ENCODE results near the gene IER3IP1.
"Not testable (repeated sequence)": the region's sequence is repeated elsewhere in the genome, so short reads cannot be mapped to it uniquely, and the experiment has no call there.

Gene IER3IP1

DNA sequence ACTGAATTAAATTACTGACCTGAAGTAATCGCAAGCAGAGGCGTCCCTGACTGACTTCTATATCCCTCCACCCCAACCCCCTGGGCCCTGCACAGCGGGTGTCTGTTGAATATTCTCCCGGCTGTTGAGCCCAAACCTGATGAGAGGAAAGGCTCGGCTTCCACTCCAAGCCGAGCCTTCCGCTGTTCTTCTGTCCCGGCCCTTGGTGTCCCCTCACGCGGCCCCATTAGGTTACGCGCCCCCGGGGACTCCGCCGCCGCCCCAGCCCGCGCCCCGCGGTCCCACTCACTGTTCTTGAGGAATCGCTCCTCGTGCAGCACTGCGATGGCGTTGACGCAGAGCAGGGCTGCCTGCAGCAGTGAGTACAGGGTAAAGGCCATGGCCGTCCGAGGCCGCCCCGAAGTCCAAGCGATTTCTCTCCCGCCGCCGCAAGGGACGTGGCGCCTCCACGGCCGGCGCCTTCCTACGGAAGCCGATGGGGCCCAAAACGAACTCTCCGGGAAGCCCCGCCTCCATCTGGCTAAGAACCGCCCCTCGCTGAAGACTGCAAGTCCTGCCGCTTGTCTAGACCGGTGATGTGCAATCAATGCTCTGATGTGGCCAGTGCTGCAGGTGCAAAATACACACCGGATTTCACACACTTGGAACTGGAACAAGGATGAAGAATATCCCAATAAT, at the start of gene IER3IP1:
IER3IP1 (minus strand) TSS at position 467 of the 678 bp plus-strand sequence; CDS start at position 380, 87 bp downstream.
- H3K27ac Mint-ChIP-seq = no peak within 1 kb of the TSS
- H3K36me3 Mint-ChIP-seq (ENCODE audit: low read depth) = peaks cover 7% of the 10 kb centered on the region
- H3K4me1 Mint-ChIP-seq = peaks cover 6% of the 10 kb centered on the region
- no peaks in the 10 kb centered on the region for H3K9me3 Mint-ChIP-seq
- no peak within 1 kb of the TSS for H3K4me3 Mint-ChIP-seq
- H3K27me3 Mint-ChIP-seq = peaks cover 2% of the 10 kb centered on the region
- DNase-seq = peak; percentile 93
- peak; percentile 83 for ATAC-seq

DNA sequence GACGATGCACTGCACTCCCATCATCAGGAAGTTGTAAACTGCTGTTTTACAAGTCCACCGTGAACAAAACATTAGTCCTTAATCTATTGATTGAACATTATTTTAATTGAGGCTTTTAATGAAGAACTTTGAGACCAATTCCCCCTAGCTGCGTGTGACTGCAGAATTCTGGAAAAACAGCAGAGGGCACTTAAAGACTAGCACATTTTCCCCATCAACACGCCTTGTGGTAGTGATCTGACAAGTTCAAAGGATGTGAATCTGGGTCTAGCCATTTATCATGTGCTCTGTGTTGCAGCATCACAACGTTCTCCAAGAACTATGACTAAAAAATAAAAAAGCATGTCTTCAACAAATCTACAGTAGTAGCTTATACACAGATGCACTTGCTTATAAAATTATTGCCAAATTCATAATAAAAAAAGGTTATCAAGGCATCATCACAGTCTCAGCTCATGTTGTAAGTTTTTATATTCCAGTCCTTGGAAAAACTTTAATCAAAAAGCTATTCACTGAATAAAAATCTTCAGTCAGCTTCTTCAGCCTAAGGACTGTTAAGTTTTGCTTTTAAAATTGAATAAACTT, 39.5 kb upstream of the IER3IP1 start:
- no peak overlapping the region for H3K4me3 Mint-ChIP-seq
- peaks cover 31% of the 10 kb centered on the region for H3K27me3 Mint-ChIP-seq
- H3K4me1 Mint-ChIP-seq = peaks cover 2% of the 10 kb centered on the region
- DNase-seq (peak; percentile 3), ATAC-seq (peak; percentile 57)
- no peaks in the 10 kb centered on the region for H3K9me3 Mint-ChIP-seq
- H3K36me3 Mint-ChIP-seq (ENCODE audit: low read depth) = no peaks in the 10 kb centered on the region
- H3K27ac Mint-ChIP-seq = no peak overlapping the region

DNA sequence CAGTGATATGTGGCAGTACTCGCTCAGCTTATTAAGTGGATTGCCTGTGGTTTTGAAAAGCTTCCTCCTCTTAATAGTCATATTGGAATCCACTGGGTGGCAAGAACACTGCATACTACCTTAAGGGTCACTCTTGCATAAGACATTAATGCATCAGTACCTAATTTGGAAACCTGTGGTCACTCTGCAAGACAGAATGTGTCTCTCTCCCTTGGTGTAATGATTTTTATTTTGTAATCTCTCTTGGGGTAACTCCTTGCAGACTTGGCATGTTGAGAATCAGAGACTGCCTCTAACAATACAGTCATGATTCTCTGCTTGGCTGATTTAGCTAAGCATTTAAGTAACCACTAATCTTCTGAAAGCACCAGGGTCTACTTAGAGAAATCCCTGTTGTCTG, 33.0 kb upstream of the IER3IP1 start:
- ATAC-seq = no peak
- Mint-ChIP-seq H3K27ac (no peak overlapping the region), H3K9me3 (no peaks in the 10 kb centered on the region), H3K4me3 (no peak overlapping the region), H3K27me3 (peaks cover 48% of the 10 kb centered on the region), H3K4me1 (no peaks in the 10 kb centered on the region), H3K36me3 (ENCODE audit: low read depth) (no peaks in the 10 kb centered on the region)
- DNase-seq = no peak

DNA sequence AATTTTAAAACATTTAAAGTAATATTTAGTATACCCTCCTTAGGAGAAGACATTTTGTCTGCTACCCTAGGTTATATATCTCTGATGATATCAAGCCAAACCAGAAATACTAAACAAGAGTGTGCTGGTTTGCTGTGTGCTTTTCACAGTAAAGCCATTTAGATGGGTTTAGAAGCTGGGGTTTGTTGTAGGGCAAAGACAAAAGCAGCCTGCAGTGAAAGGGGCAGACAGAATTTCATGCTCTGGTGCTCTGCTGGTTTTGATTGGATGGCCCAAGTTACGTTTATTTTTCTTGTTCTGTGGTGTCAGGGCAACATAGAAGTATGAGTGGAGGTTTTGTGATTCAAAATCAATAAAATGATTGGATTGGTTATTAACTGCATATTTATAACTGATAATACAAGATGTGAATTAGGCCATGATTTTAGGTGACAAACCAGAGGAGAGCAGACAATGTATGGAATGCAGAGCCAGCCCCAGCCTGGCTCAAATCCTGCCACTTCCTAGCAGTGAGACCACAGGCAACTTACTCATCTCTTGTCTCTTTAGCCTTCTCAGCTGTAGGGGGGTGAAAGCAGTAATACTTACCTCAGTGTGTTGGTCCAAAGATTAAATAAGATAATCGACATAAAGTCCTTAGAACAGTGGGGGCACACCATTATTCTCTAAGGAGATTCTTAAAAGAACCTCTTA, 30.9 kb upstream of the IER3IP1 start:
- Mint-ChIP-seq H3K9me3 (no peaks in the 10 kb centered on the region), H3K4me3 (no peak overlapping the region), H3K27ac (no peak overlapping the region), H3K36me3 (ENCODE audit: low read depth) (no peaks in the 10 kb centered on the region), H3K27me3 (peaks cover 39% of the 10 kb centered on the region), H3K4me1 (no peaks in the 10 kb centered on the region)
- DNase-seq = no peak
- no peak for ATAC-seq

DNA sequence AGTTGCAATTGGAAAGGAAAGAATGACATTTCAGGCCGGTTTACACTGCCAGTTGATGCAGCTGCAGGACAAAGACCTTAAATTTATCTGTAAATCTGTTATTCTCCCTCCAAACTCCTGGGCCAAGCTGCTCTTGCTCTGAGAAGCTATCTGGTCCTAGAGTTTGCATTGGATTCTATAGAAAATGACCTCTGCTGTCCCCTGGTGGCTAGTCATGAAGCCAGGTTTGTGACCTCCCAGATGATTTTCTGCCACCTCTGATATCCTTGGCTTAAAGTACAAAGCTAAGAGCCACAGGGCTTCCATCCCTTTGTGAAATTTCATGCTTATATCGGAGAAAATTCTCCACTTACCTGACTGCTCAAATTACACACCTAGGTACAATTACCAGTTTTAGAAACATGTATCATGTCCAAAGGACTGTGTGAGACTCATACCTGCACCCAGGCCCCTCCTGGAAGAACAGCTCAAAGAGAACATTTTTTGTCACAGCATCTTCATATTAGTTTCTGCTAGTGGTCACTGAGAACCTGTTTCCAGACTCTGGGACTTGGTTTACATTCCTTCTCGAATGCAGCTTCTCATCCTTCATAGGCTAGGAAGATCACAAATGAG, 28.9 kb upstream of the IER3IP1 start:
- Mint-ChIP-seq H3K4me1 (no peaks in the 10 kb centered on the region), H3K27me3 (peaks cover 33% of the 10 kb centered on the region), H3K27ac (no peak overlapping the region), H3K4me3 (no peak overlapping the region), H3K36me3 (ENCODE audit: low read depth) (no peaks in the 10 kb centered on the region), H3K9me3 (no peaks in the 10 kb centered on the region)
- no peak for ATAC-seq
- DNase-seq = peak; percentile 30

DNA sequence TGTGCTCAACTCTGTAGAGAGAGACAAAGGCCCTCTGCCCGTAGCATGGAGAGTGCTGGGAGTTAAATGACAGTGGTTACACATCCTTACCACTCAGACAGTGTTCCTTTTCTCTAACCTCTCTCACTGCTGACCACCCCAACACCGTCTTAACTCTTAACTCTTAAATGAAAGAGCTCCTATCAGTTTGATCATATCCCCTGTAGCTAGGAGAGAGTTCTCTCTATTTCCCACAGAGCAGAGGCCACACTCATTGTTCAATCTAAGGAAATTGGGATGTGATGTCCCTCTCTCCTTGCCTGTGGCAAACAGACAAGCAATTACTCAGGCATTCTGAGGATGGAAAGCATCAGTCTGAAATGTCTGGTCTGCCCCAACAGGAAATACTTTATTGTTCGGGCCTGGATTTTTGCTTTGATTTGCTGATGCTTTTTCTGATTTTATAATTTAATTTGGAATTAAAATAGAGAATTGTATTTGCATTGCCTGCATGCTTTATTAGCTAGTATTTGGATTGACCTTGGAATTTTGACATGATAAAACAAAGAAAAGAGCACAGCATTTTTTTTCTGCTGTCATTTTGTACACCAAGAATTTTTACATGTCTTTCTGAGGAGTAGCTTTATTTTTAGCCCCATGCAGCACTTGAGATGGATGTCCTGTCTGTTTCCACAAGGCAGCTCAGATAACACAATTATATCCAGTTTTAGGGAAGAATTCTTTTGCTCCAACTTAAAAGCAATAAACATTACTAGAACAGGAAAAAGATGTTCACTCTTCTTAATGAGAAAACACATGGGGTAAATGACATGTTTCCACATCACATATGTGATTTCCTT, 27.7 kb upstream of the IER3IP1 start:
- Mint-ChIP-seq H3K27me3 (peaks cover 31% of the 10 kb centered on the region), H3K4me1 (no peaks in the 10 kb centered on the region), H3K27ac (no peak overlapping the region), H3K36me3 (ENCODE audit: low read depth) (no peaks in the 10 kb centered on the region), H3K9me3 (no peaks in the 10 kb centered on the region), H3K4me3 (no peak overlapping the region)
- ATAC-seq (no peak), DNase-seq (no peak)

DNA sequence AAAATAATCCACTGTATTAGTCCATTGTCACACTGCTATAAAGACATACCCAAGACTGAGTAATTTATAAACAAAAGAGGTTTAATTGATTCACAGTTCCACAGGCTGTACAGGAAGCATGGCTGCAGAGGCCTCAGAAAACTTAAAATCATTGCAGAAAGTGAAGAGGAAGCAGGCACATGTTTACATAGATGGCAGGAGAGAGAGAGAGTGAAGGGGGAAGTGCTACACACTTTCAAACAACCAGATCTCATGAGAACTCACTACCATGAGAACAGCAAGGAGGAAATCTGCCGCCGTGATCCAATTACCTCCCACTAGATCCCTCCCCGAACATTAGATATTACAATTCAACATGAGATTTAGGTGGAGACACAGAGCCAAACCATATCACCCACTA, 19.8 kb upstream of the IER3IP1 start:
- not testable (repeated sequence) for H3K36me3 Mint-ChIP-seq (ENCODE audit: low read depth); H3K4me1 Mint-ChIP-seq; H3K4me3 Mint-ChIP-seq; H3K9me3 Mint-ChIP-seq; ATAC-seq; DNase-seq; H3K27ac Mint-ChIP-seq
- peaks cover 27% of the 10 kb centered on the region for H3K27me3 Mint-ChIP-seq

DNA sequence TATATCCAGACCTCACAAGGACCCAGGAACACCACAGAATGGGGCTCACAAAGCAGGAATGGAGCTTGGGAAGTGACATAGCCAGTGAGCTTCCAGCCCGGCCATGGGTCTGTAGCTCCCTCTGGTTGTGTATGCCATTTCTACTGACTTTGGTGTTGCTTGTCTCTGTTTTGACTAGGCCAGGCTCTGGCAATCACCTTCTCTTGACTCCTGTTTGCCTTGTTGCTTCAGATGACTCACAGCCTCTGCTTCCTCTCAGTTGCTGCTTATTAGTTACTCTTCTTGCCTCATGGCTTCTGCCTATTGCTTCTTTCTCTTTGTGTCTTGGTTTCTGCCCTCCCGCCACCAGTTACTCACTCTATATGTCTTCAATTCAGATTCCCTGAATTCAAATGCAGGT, 15.8 kb upstream of the IER3IP1 start:
- DNase-seq (no peak), ATAC-seq (peak; percentile 28)
- peaks cover 4% of the 10 kb centered on the region for H3K4me1 Mint-ChIP-seq
- H3K36me3 Mint-ChIP-seq (ENCODE audit: low read depth) = no peaks in the 10 kb centered on the region
- no peak overlapping the region for H3K4me3 Mint-ChIP-seq
- H3K9me3 Mint-ChIP-seq = no peaks in the 10 kb centered on the region
- no peak overlapping the region for H3K27ac Mint-ChIP-seq
- peaks cover 26% of the 10 kb centered on the region for H3K27me3 Mint-ChIP-seq

DNA sequence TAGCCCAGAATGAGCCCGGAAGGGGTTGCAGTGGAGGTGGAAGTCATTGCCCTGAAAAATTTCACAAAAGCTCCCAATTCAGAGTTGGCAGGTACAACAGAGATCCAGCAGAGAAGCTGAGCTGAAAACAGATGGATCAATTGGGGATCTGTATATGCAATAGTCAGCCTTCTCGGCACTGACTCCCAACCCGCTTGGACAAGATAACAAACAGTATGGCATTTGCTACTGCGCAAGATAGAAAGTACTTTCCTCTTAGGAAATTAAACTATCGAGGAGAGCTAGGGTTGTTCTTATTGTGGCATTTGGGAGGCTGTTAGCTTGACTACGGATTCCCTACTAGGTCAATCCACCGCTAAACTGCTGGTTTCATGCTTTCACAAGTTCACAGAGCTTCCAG, 11.6 kb upstream of the IER3IP1 start:
- Mint-ChIP-seq H3K4me3 (no peak overlapping the region), H3K9me3 (peaks cover 8% of the 10 kb centered on the region), H3K36me3 (ENCODE audit: low read depth) (no peaks in the 10 kb centered on the region), H3K27me3 (peaks cover 22% of the 10 kb centered on the region), H3K4me1 (no peaks in the 10 kb centered on the region), H3K27ac (no peak overlapping the region)
- DNase-seq (no peak), ATAC-seq (no peak)

DNA sequence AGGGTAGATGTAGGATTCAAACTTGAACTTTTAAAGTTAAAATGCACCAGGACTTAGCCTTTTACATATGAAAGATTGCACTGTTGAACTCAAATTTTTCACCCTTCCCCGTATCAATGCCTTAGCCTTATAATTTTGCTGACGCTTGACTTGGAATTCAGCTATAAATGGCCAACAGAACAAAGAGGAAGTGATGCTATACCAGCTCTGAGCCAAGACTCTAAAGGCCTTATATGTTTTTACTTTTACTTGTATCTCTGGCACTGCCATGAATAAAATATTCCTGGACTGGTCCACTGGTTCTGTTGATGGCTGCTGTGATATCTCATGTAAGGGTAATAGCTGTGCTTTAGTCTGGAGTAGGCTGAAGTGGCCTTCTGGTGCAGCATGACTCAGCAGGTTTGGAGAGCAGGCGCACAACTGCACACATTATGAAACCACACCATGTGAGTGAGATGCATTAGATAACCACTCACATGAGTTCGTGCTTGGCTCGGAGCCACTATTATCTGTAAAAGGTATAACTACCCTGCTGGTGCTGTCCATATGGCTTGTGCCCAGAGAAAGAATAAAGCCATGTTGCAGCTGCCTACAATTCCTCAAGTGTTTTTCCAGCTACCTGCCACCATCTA, 8.4 kb upstream of the IER3IP1 start:
- peaks cover 16% of the 10 kb centered on the region for H3K27me3 Mint-ChIP-seq
- no peak for DNase-seq
- no peak for ATAC-seq
- no peaks in the 10 kb centered on the region for H3K4me1 Mint-ChIP-seq
- H3K36me3 Mint-ChIP-seq (ENCODE audit: low read depth) = no peaks in the 10 kb centered on the region
- no peak overlapping the region for H3K27ac Mint-ChIP-seq
- peaks cover 8% of the 10 kb centered on the region for H3K9me3 Mint-ChIP-seq
- no peak overlapping the region for H3K4me3 Mint-ChIP-seq

- H3K9me3 Mint-ChIP-seq = not testable (repeated sequence)
Measured at GRCh38 chr18:47182156-47182555, 6.0 kb upstream of the IER3IP1 start.

DNA sequence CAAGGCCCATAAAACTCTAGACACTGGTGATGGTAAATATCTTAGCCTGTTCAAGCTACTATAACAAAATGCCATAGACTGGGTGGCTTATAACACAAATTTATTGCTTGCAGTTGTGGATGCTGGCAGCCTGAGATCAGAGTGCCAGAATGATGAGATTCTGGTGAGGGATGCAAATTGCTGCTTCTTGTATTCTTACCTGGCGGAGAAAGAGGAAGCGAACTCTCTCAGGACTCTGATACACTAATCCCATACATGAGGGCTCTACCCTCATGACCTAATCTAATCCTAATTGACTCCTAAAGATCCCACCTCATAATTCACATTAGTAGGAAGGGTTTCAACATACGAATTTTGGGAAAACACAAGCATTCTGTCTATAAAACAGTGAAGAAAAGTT, 4.6 kb upstream of the IER3IP1 start:
- Mint-ChIP-seq H3K27ac (no peak overlapping the region), H3K9me3 (peaks cover 8% of the 10 kb centered on the region), H3K27me3 (peaks cover 5% of the 10 kb centered on the region), H3K36me3 (ENCODE audit: low read depth) (peaks cover under 1% of the 10 kb centered on the region), H3K4me3 (no peak overlapping the region), H3K4me1 (peaks cover 3% of the 10 kb centered on the region)
- DNase-seq = no peak
- no peak for ATAC-seq

More at GRCh38 chr18:47182156-47182555, 6.0 kb upstream of the IER3IP1 start:
- H3K27ac Mint-ChIP-seq; ATAC-seq; H3K27me3 Mint-ChIP-seq; H3K4me3 Mint-ChIP-seq; DNase-seq; H3K36me3 Mint-ChIP-seq (ENCODE audit: low read depth); H3K4me1 Mint-ChIP-seq: not testable (repeated sequence)

DNA sequence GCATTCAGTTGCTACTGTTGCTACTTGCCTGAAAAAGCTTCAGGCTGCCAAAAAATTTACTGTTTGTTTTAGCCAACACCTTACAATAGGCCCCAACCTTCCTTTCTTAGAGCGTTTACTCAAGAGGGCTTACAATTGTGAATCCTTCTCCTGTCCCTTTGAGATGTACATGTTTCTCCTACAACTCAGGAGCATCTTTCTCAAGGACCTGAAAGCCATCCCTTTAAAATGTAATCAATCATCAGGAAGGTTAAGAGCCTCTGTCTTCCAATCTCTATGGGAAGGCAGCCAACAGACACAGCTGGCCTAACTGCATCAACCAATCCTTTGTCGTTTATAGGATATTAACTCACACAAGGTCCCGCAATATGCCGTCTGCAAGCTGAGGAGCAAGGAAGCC, 3.4 kb upstream of the IER3IP1 start:
- Mint-ChIP-seq H3K4me1 (peaks cover 6% of the 10 kb centered on the region), H3K4me3 (no peak overlapping the region), H3K36me3 (ENCODE audit: low read depth) (peaks cover 1% of the 10 kb centered on the region), H3K9me3 (peaks cover under 1% of the 10 kb centered on the region), H3K27ac (no peak overlapping the region), H3K27me3 (peaks cover 2% of the 10 kb centered on the region)
- ATAC-seq (no peak), DNase-seq (no peak)

Data from activated naive CD8-positive, alpha-beta T cell treated with anti-CD3 and anti-CD28 coated beads, Interleukin-2, amount 50 U/mL, for 24 hours (primary cell).